ENCODE results near the gene ADM2.
"Not testable (repeated sequence)": the region's sequence is repeated elsewhere in the genome, so short reads cannot be mapped to it uniquely, and the experiment has no call there.

GRCh38 chr22:50533856-50534711, 52.7 kb downstream of the ADM2 start:
- TF ChIP-seq POLR2AphosphoS5 (IDR thresholded peaks at IDR 0.05; ENCODE audit: borderline replicate concordance, low read depth, low read length); EZH2 (IDR thresholded peaks at IDR 0.05): not testable (repeated sequence)

Data from SK-N-MC (cell line).